8988T (cell line): ENCODE results near the gene DSTN.

ENCODE experiments used
- DNase-seq: peaks from one replicate; pipeline ENCODE4 v3.0.0; 2011

The DSTN gene

GRCh38 chr20:17613328-17614175, 43.7 kb downstream of the DSTN start:
- no peak for DNase-seq

GRCh38 chr20:17614176-17614811, 44.4 kb downstream of the DSTN start:
- no peak for DNase-seq

DNA sequence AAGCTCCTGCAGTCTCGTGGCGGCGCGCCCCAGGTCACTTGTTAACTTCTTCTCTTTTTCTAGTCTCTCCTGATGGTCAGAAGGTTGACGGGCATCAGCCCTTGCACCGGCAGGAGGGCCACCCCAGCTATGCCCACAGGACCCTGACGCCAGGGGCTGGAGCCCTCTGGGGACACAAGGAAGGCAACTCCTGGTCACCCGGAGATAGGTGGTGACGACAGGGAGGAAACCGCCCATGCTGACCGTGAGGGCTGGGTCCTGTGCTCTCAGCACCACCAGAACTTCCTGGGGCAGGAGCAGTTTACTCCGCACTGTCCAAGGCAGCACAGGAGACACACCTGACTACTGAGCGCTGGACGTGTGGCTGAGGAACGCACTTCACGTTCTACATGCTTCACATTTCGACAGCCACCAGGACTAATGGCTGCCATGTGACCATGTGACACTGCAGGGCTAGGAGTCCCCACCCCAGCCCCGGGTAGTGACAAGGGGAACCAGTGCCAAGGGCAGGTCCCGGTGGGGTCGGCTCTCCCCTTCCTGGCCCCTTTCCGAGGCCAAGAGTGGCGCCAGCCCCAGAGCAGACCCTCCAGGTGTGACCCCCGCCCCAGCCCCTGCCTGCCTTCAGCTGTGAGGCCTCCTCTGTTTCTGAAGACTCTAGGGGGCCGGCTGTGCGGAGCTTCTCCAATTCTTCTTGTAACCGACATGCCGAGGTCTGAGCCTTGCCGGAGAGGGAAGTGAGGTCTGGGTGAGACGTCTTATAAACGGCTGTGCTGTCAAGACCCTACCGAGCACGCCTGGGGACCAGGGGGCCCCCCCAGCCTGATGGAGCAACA, 45.2 kb downstream of the DSTN start:
- DNase-seq = no peak

- DNase-seq = no peak
Measured at GRCh38 chr20:17615645-17616479, 46.0 kb downstream of the DSTN start.

- DNase-seq = no peak
Measured at GRCh38 chr20:17616480-17617211, 46.8 kb downstream of the DSTN start.

- DNase-seq = peak; percentile 86
Measured at GRCh38 chr20:17617212-17617867, 47.5 kb downstream of the DSTN start.

GRCh38 chr20:17617868-17618672, 48.2 kb downstream of the DSTN start:
- peak; percentile 27 for DNase-seq

- no peak for DNase-seq
Measured at GRCh38 chr20:17618673-17619013, 48.8 kb downstream of the DSTN start.

DNA sequence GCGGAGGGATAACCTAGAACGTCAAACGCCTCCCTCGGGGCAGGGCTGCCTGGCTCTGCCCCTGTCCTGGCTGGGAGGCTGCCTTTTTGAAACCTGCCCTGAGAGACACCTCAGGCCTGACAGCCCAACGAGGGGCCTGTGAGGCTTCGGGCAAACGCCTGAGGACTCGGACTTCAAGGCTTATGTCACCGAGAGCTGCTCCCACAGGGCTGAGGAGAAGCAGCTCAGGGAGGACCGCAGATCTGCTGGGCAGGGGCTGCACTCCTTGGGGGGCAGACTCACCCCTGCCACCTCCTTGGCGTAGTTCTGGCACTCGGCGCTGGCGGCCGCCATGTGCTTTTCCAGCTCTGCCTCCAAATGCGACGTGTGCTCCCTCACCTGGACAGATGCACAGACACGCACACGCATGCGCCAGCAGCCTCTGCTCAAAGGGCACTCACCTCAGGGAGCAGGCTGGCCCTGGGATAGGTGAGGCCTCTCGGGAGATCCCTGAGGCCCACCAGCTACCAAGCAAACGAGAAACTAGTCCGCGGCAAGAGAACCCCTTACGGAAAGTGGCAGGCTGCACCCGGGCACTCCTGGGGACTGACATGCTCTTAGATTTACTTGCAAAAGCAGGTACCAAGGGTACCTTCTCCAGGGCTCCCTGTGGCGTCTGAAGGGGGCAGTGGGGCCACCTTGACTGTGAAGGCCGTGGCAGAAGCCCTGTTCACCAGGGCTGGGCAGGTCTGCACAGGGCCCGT, 49.6 kb downstream of the DSTN start:
- DNase-seq = peak; percentile 9

DNA sequence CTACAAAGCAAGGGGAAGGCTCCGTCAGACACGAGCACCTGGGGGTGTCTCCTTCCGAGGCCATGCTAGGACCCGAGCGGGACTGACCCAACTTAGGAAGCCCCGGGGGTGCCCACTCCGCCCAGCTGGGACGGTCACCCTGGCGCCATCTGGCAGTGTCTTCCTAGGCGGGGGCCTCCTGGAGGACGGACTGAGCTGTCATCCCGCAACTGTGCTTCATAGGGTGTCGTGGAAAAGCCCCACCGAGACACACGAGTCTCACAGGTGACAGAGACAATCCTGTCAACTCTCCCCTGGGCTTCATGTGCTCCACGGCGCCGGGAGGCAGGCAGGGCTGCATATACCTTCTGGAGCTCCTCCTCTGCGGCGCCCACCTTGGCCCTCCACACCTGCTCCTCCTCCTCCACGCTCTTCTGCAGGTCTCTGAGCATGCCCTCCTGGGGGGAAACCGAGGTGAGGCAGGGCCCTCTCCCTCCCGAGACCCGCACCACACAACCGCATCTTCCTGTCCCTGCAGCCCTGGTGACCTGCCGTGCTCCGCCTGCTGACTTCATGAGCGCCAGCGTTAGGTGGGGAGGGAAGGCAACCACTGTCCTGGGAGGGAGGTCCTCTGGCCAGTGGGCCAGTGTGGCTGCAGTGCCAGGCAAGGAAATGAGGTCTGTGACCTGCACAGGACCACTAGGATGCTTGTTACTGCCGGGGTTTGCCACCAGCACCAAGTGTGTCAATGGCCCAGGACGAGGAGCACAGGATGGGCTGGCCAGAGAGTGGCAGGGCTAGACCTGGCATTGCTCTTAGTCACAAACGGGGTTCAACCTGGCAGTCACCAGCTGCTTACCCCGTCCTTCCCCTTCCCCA, 50.7 kb downstream of the DSTN start:
- DNase-seq = no peak

DNA sequence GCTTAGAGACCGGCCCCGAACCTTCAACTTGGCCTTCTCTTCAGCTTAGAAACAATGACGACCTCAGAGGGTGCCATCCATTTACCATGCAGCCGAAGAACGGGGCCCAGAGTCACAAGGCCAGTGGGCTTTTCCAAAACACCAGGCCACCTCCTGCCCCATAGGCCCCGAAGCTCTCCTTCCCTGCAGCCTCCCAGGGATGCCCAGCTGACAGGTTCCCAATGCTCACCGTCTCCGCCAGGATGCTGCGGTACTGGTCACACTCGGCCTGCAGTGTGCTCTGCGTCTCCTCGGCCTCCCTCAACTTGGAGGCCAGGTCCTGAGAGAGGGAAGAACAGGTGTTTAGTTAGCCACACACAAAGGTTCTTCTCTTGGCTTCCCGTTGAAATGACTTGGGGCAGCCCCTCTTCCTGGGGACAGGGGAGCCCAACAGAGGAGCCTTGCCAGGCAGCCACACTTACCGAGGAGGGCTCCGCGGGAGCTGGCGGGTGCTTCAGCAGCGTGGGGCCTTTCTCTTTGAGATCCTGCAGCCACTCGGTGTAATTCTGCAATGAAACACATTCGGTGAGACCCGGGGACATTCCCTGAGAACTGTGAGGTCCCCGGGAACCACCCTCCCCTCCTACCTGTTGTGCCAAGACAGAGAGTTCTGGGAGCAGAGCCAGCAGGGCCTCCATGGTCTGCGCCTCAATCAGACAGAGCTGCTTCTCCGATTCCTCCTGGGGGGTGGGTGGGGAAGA, 51.5 kb downstream of the DSTN start:
- DNase-seq = no peak

DNA sequence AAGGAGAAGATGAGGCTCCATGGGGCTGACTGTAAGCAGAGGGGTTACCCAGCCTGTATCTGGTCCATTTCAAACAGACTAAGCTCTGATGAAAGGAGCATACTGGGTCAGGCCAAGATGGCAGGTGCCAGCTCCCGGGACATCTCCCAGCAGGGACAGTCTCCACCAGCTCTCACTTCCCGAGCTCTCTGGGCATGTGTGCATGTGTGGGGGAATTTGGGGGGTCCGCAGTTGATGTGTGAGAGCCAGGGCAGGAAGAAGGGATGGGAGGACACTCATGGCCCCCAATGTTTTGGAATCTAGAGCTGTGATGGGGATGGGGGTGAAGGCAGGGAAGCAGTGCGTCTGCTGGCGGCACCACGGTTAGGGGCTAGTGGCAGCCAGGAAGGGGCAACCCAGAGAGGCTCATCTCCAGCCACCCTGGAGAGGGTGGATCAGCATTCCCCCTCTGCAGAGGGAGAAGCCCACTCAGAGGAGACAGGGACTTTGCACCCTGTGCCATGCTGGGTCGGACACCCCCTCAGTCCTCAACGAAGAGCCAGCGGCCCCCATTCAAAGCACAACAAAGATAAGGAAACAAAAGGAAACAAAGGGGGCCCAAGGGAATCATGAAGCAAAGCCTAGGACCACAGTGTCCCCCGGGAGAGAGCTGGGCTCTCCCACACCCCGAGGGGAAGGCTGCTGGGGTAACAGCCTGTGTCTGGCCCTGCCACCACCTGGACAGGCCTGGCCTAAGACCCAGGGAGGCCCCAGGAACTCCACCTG, 52.4 kb downstream of the DSTN start:
- peak; percentile 14 for DNase-seq

DNA sequence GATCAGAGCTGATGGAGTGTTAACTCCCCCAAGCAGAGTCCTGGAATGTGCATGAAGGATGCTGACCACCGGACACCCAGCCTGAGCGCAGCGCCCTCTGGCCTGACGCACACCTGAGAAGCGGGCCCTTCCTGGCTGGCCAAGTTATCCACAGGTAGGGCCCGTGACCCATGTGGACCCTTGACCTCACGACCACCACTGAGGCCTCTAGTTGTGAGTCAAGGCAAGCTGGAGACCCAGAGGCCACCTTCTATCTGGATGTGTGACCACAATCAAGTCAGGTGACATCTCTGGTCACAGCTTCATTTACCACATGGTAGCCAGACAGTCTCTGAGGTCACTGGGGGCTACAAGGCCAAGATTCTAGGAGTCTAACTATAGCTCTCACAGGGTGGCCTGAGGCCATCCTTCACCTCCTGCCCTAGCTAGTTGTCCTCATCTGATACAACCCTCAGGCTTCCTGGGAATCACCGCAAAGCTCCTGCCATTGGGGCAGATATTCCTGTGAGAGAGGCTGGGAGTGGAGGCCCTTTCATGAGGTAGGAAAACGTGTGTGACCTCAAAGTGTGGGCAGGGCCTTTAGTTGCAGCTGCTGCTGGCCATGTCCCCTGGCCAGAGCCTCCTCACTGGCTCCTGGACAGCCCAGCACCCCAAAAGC, 53.1 kb downstream of the DSTN start:
- peak; percentile 9 for DNase-seq

DNA sequence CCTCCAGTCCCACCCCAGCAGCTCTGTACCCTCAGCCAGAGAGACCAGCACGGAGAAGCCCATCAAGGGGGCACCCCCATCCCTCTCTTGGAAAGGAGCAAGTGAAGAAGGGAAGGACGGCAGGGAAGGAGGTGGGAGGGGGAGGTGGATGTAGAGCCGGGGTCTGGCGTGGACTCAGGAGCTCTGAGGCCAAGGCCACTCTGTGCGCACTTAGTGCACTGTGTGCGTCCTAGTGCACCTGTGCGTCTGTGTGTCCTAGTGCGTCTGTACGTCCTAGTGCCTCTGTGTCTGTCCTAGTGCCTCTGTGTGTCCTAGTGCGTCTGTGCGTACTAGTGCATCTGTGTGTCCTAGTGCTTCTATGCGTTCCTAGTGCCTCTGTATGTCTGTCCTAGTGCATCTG, 54.2 kb downstream of the DSTN start:
- DNase-seq = peak; percentile 5

DNA sequence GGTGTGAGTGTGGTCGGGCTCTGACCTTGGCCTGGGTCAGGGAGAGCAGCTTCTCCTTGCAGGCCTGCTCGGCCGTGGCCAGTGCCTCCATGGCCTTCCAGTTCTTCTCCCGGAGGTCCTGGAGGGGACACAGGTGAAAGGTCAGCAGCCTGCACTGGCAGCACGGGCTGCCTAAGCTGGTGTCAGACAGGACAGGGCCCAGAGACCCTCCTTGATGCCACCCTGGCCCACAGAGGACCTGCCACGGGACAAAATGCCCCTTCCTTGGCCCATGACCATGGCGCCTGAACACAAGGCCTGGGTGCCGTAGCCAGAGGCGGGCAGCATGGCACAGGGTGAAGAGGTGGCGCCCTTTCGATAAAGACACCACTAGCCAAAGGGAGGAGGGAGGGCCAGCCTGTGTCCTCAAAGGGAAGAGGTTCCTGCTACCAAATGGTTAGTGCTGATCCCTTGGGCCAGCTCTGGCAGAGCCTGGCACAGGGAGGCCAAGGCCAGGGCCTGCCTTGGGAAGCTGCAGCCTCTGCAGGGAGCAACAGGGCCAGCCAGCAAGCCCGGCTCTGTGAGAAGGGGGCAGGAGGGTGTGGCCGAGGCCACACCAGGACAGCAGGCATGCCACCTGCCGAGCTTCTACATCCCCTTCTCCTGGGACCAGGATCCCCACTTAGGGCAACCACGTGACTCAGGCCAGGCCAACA, 54.8 kb downstream of the DSTN start:
- DNase-seq = peak; percentile 20
